ENCODE data around the gene CCDC3. TPM values are rescaled to one million over a fixed set of nuclear protein-coding genes. Genes with fewer than 3 reads are reported as not detected.

Gene CCDC3
- total RNA-seq, 4 donors from 2014 or later, result 27.8 to 108 (median 74.6) TPM

DNA sequence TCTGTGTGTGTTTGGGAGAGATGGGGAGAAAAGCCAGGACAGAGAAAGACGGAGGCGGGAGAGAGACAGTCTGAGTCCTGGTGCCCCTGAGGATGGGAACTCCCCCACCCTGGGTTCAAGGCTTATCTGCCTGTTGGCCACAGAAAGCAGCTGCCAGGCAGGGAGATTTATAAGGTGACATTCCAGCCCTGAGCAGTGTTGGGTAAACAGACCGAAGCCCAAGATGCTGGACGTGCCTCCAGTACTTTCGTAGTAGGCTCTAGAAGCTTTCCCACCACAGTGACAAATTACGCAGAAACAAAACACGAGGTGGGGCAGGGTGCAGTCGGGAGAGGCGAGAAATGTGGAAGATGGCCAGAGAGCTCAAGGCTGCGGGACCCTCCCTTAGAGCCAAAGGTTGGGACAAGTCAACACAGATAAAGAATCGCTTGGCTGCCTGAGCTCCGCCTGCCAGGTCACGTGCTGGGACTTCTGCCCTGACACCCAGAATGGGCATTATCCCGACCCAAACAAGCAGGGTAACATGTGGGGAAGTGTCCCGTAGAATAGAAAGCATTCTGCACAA, 41.1 kb downstream of the CCDC3 start:
- intact Hi-C loops (cut with DNase I; ENCODE audit: low total_unique reads), result no loop called here
- peak; percentile 20 to 81 for DNase-seq (ENCODE audit: low spot score in 2 of 2)
- WGBS, 2 donors, result 42 to 56% methylated on average over 15 of the region's 15 CpGs
- TF ChIP-seq, protein P1, sequence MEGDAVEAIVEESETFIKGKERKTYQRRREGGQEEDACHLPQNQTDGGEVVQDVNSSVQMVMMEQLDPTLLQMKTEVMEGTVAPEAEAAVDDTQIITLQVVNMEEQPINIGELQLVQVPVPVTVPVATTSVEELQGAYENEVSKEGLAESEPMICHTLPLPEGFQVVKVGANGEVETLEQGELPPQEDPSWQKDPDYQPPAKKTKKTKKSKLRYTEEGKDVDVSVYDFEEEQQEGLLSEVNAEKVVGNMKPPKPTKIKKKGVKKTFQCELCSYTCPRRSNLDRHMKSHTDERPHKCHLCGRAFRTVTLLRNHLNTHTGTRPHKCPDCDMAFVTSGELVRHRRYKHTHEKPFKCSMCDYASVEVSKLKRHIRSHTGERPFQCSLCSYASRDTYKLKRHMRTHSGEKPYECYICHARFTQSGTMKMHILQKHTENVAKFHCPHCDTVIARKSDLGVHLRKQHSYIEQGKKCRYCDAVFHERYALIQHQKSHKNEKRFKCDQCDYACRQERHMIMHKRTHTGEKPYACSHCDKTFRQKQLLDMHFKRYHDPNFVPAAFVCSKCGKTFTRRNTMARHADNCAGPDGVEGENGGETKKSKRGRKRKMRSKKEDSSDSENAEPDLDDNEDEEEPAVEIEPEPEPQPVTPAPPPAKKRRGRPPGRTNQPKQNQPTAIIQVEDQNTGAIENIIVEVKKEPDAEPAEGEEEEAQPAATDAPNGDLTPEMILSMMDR (IDR thresholded peaks at IDR 0.05), result no peak
- no peak for TF ChIP-seq POLR2A (IDR thresholded peaks at IDR 0.05)
- no peak overlapping the region for H3K4me3 ChIP-seq (ENCODE audit: low read depth, poor library complexity, severe bottlenecking)

- H3K4me3 ChIP-seq (ENCODE audit: low read depth, poor library complexity, severe bottlenecking), result no peak overlapping the region
- DNase-seq (ENCODE audit: low spot score in 2 of 2), result peak in 1 of 2 donors; percentile 77
- TF ChIP-seq, protein P1 (IDR thresholded peaks at IDR 0.05), result no peak
- TF ChIP-seq POLR2A (IDR thresholded peaks at IDR 0.05), result no peak
- 84 to 88% methylated on average over 5 of the region's 5 CpGs for WGBS, 2 donors
- intact Hi-C loops (cut with DNase I; ENCODE audit: low total_unique reads), result no loop called here
These were observed 42.9 kb downstream of the CCDC3 start for GRCh38 chr10:12958546-12959110.

GRCh38 chr10:12957081-12957480, 44.4 kb downstream of the CCDC3 start:
- WGBS, 2 donors, result 85 to 88% methylated on average over 8 of the region's 8 CpGs

DNA sequence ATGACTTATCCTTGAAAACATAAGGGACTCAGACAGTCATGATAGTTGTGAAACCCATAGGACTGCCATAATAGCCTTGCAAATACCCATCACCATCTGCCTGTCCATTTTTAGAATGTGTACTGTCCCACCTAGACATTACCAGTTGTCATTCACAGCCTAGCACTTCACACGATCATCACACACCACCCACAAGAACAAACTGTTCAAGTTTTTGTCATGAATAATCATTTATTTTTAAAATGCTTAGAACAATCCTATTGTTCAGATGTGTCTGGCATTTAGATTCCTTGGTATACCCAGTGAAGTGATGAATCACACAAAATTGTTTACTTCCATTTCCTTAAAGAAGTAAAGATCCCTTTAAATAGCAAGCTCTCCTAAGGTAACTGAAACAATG, 46.6 kb downstream of the CCDC3 start:
- WGBS, 2 donors, result 0% methylated on average over 1 of the region's 1 CpG
- H3K4me3 ChIP-seq (ENCODE audit: low read depth, poor library complexity, severe bottlenecking), result no peak overlapping the region
- intact Hi-C loops (cut with DNase I; ENCODE audit: low total_unique reads), result no loop called here
- no peak for DNase-seq (ENCODE audit: low spot score in 2 of 2)
- TF ChIP-seq, protein P1 (IDR thresholded peaks at IDR 0.05), result no peak
- no peak for TF ChIP-seq POLR2A (IDR thresholded peaks at IDR 0.05)

More at GRCh38 chr10:12957081-12957480, 44.4 kb downstream of the CCDC3 start:
- DNase-seq (ENCODE audit: low spot score in 2 of 2), result peak in 1 of 2 donors; percentile 12
- intact Hi-C loops (cut with DNase I; ENCODE audit: low total_unique reads), result no loop called here
- no peak overlapping the region for H3K4me3 ChIP-seq (ENCODE audit: low read depth, poor library complexity, severe bottlenecking)
- TF ChIP-seq POLR2A (IDR thresholded peaks at IDR 0.05), result no peak
- TF ChIP-seq, protein P1 (IDR thresholded peaks at IDR 0.05), result no peak

DNA sequence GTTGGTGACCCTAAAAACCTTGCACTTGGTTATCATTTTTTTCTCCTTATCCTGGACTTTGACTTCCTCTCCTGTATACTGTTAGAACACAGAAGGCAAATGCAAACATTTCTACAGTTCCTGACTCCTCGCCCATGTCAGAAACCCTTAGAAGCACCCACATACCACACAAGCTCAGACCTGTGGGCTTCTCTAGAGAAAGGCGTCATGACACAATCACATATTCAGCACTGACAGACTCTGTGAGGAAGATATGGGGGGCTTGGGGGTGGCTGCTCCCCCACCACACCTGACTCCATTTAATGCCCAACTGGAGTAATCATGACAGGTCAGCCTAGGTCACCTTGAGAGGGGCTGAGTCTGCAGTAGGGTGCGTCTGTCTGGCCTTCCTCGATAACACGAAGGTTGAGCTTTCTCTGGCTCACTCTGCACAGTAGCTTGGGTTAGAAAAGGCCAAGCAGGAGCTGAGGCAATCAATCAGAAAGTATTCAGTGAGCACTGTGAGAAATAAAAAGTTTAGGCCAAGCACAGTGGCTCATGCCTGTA, 50.9 kb downstream of the CCDC3 start:
- 52 to 61% methylated on average over 5 of the region's 5 CpGs for WGBS, 2 donors
- no peak overlapping the region for H3K4me3 ChIP-seq (ENCODE audit: low read depth, poor library complexity, severe bottlenecking)
- peak in 1 of 2 donors; percentile 59 for DNase-seq (ENCODE audit: low spot score in 2 of 2)
- intact Hi-C loops (cut with DNase I; ENCODE audit: low total_unique reads), result no loop called here
- no peak for TF ChIP-seq POLR2A (IDR thresholded peaks at IDR 0.05)
- TF ChIP-seq, protein P1 (IDR thresholded peaks at IDR 0.05), result no peak
